Neural cell (in vitro differentiated cells): ENCODE measurements around the gene DPM2.

Experiments used
- EZH2 ChIP-seq: fragments of 200-600, 300-800 bp; shearing (Covaris generic), sonication (generic); IDR thresholded peaks from 2 replicates; pipeline ENCODE4 v1.6.1; 2014; ENCODE audit warnings: antibody characterized with exemption, low read length, borderline replicate concordance, mild to moderate bottlenecking; ENCODE audit not compliant: insufficient read depth, poor library complexity, severe bottlenecking
- TF ChIP-seq, protein P1 (sequence below): fragments of 450-650 bp; IDR thresholded peaks from 2 replicates; pipeline ENCODE4 v1.5.1; 2014; ENCODE audit warnings: antibody characterized with exemption, mild to moderate bottlenecking, moderate library complexity; ENCODE audit not compliant: poor library complexity, severe bottlenecking
- TF ChIP-seq, protein P2 (sequence below): IDR thresholded peaks from 2 replicates; pipeline ENCODE4 v1.6.1; 2012; ENCODE audit warnings: borderline replicate concordance

DNA sequence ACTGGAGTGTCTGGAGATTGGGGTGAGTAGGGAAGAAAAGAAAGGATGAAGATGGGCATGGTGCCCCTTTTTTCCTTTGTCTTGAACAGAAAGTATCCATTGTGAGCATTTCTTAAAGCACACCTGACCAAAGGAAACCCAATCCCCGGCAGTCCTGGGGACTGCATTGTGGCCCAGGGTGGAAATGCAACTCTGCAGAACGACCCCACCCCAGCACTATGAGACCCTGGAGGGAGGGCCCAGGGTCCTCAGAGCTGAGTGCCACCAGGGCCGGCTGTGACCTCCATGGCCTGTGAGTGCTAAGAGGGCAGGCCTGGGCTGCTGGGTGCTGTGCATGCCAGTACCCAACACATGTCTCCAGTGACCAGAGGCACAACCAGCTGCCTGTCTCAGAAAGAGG, 24.6 kb upstream of the DPM2 start:
- TF ChIP-seq, protein P1, sequence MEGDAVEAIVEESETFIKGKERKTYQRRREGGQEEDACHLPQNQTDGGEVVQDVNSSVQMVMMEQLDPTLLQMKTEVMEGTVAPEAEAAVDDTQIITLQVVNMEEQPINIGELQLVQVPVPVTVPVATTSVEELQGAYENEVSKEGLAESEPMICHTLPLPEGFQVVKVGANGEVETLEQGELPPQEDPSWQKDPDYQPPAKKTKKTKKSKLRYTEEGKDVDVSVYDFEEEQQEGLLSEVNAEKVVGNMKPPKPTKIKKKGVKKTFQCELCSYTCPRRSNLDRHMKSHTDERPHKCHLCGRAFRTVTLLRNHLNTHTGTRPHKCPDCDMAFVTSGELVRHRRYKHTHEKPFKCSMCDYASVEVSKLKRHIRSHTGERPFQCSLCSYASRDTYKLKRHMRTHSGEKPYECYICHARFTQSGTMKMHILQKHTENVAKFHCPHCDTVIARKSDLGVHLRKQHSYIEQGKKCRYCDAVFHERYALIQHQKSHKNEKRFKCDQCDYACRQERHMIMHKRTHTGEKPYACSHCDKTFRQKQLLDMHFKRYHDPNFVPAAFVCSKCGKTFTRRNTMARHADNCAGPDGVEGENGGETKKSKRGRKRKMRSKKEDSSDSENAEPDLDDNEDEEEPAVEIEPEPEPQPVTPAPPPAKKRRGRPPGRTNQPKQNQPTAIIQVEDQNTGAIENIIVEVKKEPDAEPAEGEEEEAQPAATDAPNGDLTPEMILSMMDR: no peak
- TF ChIP-seq EZH2: no peak
- TF ChIP-seq, protein P2, sequence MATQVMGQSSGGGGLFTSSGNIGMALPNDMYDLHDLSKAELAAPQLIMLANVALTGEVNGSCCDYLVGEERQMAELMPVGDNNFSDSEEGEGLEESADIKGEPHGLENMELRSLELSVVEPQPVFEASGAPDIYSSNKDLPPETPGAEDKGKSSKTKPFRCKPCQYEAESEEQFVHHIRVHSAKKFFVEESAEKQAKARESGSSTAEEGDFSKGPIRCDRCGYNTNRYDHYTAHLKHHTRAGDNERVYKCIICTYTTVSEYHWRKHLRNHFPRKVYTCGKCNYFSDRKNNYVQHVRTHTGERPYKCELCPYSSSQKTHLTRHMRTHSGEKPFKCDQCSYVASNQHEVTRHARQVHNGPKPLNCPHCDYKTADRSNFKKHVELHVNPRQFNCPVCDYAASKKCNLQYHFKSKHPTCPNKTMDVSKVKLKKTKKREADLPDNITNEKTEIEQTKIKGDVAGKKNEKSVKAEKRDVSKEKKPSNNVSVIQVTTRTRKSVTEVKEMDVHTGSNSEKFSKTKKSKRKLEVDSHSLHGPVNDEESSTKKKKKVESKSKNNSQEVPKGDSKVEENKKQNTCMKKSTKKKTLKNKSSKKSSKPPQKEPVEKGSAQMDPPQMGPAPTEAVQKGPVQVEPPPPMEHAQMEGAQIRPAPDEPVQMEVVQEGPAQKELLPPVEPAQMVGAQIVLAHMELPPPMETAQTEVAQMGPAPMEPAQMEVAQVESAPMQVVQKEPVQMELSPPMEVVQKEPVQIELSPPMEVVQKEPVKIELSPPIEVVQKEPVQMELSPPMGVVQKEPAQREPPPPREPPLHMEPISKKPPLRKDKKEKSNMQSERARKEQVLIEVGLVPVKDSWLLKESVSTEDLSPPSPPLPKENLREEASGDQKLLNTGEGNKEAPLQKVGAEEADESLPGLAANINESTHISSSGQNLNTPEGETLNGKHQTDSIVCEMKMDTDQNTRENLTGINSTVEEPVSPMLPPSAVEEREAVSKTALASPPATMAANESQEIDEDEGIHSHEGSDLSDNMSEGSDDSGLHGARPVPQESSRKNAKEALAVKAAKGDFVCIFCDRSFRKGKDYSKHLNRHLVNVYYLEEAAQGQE: no peak
